Suppressor macrophage treated with lipopolysaccharide for 4 hours (primary cell): ENCODE data around the gene BMP10.
"Not testable (repeated sequence)": the region's sequence is repeated elsewhere in the genome, so short reads cannot be mapped to it uniquely, and the experiment has no call there.

Source experiments
- DNase-seq: peaks from one replicate; pipeline ENCODE4 v3.0.0-alpha.2; 2020

BMP10 gene

DNA sequence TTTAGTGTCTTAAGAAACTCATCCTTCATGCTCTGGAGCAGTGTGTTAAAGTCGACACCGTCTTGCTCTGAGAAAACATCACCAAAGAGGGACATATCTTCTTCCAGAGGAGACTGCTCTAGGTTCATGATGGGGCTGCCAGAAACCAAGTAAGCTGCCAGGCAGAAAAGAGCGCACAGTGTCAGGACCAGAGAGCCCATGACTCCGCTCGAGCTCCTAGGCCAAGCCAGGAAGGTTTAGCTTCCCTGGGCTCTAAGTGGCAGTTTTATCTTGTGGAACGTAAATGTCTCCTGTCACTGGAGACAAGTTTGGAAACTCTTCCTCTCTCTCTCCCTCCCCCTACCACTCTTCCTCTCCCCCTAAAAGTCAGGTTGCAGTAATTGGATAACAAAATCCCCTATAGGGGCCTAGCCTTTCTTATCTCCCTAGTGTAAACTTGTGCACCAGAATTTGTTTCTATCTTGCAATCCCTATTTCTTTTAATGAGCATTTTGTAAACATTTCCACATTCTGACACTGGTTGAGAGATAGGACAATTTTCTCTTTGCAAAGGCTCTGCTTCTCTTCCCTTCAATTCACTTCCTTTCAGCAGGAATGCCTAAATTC is at the start of gene BMP10:
Gene BMP10, minus strand, starts transcription at position 239 of the 606 bp plus-strand sequence. Its CDS starts 39 bp downstream, at position 200.
- DNase-seq, result no peak

DNA sequence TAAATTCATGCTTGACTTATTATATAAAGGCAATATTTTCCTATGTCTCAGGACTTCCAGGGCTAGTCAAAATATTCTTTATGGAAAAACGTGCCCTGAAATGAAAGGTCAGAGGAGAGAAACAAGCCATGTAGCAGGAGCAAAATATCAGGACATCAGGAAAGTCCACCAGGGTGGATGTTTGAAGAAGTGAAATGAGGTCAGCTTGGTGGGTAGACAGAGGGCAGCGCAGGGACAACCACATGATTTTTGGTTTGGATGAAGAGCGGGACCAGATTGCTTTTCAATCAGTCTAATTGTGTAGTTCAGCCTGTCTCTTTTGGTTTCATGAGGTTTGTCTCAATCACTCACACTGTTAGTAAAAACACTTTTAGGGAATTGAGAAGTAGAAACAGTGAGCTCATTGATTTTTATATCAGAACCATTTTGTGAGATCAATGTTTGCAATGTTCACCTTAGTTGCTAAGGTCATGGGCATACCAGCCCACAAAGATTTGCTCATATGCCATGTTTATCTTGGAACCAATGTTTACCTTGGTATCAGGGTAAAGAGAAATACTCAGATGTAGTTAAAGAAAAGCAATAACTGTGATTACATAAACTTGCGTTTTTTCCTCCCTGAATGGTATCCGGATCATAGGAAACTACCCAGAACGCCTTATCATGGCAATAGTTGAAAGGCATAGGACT is 49.4 kb upstream of the BMP10 start:
- DNase-seq, result no peak

DNA sequence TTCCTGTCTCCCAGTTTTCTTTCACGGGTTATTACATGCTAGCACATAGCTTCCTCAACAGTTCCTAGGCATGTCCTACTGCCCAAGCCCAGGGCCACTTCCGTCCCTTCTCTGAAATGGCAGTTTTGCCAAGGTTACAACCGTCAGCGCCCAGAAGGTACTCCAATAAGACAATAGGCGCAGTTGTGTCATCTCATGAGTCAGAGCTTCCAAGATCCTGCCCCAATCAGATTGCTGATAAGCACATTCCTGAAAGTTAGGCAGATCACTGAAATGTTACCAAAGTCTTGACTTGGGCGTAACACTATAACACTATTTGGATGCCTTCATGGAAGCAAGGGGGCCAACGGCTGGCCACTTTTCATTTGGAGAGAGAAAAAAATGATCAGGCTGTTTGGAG is 47.3 kb upstream of the BMP10 start:
- DNase-seq, result no peak

- DNase-seq, result peak; percentile 25
These were observed 46.0 kb upstream of the BMP10 start for GRCh38 chr2:68917034-68917718.

GRCh38 chr2:68916226-68916625 is 45.0 kb upstream of the BMP10 start:
- no peak for DNase-seq

- no peak for DNase-seq
These were observed 44.2 kb upstream of the BMP10 start for GRCh38 chr2:68915393-68915792.

DNA sequence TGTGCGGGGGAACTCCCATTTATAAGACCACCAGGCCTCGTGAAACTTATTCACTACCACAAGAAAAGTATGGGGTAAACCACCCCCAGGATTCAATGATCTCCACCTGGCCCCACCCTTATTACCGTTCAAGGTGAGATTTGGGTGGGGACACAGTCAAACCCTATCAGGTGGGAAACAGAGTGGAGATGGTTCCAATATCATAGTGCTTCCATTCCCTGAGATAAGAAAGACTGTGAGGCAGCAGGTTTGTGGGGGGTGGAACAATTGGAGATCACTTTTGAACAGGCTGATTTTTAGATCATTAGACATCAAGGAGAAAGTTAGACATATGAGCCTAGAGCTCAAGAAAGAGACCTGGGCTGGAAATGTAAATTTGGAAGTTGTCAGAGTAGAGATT is 42.2 kb upstream of the BMP10 start:
- DNase-seq, result no peak

- peak; percentile 59 for DNase-seq
These were observed 41.5 kb upstream of the BMP10 start for GRCh38 chr2:68912732-68913131.

GRCh38 chr2:68912111-68912510 is 40.9 kb upstream of the BMP10 start:
- DNase-seq, result no peak

DNA sequence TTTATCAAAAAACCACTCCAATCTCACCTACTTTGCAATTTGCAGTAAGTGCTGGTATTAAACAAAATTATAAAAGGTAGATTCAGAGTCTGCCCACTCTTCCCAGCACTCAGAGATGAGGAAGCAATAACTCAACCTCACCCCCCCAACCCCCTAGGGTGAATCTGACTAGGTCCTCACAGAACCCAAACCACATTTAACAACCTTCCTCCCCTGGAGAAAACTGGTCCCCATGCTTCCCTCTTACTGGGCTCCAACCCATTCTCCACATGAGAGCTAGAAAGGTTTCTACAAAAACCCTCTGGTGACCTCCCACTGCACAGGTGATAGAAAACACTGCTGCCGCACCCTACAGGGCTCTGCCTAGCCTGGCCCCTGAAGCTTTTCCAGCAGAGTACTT is 40.5 kb upstream of the BMP10 start:
- DNase-seq, result no peak

- no peak for DNase-seq
These were observed 40.0 kb upstream of the BMP10 start for GRCh38 chr2:68911246-68911645.

- DNase-seq, result peak; percentile 81
These were observed 38.8 kb upstream of the BMP10 start for GRCh38 chr2:68909793-68910674.

GRCh38 chr2:68908392-68908970 is 37.3 kb upstream of the BMP10 start:
- DNase-seq, result peak; percentile 53

GRCh38 chr2:68907920-68908253 is 36.7 kb upstream of the BMP10 start:
- no peak for DNase-seq

DNA sequence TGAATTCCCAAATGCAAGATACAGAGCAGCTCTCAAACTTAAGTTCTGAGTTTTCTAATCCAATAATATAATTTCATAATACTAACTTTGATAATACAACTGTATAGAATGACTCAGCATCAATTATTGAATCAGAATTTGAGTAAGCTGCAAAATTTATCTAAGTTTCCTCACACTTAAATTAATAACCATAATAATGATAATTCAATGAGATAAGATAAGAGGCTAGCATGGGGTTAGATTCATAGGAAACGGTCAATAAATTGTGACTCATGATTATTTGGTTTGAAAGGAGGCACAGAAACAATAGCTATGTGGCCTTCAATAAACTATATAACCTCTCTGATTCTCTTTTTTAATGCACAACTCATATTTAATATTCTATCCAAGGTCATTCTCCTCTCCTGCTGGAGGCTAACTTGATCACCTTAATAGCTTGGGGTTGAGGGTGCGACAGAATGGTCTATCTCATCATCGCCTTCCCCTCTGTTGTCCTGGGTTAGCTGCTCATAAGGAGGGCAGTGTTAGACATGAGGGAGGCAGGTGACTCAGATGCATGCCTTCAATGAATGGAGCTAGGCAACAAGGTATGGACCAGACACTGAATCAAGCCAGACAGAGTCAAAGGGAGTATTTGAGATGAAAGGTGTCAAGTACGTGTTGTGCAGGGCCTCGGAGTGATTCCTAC is 36.2 kb upstream of the BMP10 start:
- no peak for DNase-seq

DNA sequence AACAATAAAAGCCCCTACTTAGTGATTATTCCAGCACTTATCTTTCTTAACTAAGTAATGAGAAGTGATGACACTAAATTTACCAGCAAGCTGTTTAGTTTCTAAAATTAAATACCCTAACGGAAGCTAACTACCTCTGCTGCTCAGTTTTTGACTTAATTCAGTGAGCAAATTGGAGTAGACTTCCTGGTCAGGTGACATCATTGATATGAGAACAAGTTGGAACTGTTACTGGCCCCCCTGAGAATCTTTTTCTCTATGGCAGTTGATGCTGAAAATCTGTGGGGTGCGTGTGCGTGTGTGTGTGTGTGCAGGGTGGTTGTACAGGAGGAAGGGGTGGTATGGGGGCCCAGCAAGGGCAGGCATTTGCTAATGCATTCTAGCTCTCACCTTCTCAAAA is 35.5 kb upstream of the BMP10 start:
- no peak for DNase-seq

GRCh38 chr2:68905116-68905515 is 33.9 kb upstream of the BMP10 start:
- no peak for DNase-seq

DNA sequence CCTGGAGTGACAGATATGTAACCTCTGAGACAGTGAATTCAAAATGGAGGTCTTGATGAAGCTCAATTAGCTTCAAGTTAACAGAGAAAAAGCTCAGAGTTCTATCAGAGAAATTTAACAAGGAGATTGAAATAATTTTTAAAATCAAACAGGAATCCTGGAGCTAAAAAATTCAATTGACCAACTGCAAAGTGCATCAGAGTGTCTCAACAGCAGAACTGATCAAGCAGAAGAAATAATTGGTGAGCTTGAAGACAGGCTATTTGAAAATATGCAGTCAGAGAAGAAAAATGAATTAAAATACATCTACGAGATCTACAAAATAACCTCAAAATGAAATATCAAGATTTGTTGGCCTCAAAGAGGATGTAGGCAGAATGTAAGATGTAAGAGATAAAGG is 30.4 kb upstream of the BMP10 start:
- DNase-seq, result no peak

GRCh38 chr2:68901199-68901514 is 30.0 kb upstream of the BMP10 start:
- DNase-seq, result peak; percentile 50

GRCh38 chr2:68900496-68901198 is 29.4 kb upstream of the BMP10 start:
- peak; percentile 32 for DNase-seq

DNA sequence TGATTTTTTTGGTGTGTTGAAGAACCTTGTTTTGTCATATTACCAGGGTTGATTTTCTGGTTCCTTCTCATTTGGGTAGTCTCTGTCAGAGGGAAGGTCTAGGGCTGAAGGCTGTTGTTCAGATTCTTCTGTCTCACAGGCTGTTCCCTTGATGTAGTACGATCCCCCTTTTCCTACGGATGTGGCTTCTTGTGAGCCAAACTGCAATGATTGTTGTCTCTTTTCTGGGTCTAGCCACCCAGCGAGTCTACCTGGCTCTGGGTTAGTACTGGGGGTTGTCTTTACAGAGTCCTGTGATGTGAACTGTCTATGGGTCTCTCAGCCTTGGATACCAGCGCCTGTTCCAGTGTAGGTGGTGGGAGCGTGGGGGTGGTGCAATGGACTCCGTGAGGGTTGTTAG is 24.8 kb upstream of the BMP10 start:
- not testable (repeated sequence) for DNase-seq

- DNase-seq, result no peak
These were observed 18.3 kb upstream of the BMP10 start for GRCh38 chr2:68889500-68889899.
